Heart right ventricle (tissue), 16 donors: ENCODE measurements around the gene FLNB. TPM values are rescaled to one million over a fixed set of nuclear protein-coding genes. Genes with fewer than 3 reads are reported as not detected.

Source experiments
- ATAC-seq, 8 donors: fragments of 200-7000 bp; cut with Tn5 transposase; one replicate each; pipeline ENCODE4 v1.9.1; 2020; ENCODE audit warnings: mild to moderate bottlenecking in 8 of 8, moderate library complexity in 8 of 8, moderate number of reproducible peaks in 1 of 8
- DNase-seq, 2 donors: peaks; one replicate each; pipeline ENCODE4 v3.0.0-alpha.2; 2020
- H3K27ac ChIP-seq, 10 donors: fragments of 200-600 bp; sonication (generic) in 2 of 10; one replicate each; pipeline versions ENCODE4 v1.5.0 to v1.8.0; 2020 to 2022; ENCODE audit warnings: mild to moderate bottlenecking in 3 of 10
- H3K27me3 ChIP-seq, 7 donors: fragments of 200-600 bp; one replicate each; pipeline ENCODE4 v1.8.0; 2021 to 2022; ENCODE audit warnings: mild to moderate bottlenecking in 2 of 7
- H3K36me3 ChIP-seq, 9 donors: fragments of 200-600 bp; sonication (generic) in 1 of 9; one replicate each; pipeline versions ENCODE4 v1.5.0 to v1.8.0; 2020 to 2022; ENCODE audit warnings: mild to moderate bottlenecking in 2 of 9
- H3K4me1 ChIP-seq, 9 donors: fragments of 200-600 bp; sonication (generic) in 1 of 9; one replicate each; pipeline versions ENCODE4 v1.5.0 to v1.8.0; 2020 to 2022; ENCODE audit warnings: mild to moderate bottlenecking in 4 of 9
- H3K4me3 ChIP-seq, 10 donors: fragments of 200-600 bp; sonication (generic) in 2 of 10; one replicate each; pipeline versions ENCODE4 v1.5.0 to v1.8.0; 2020 to 2022; ENCODE audit warnings: mild to moderate bottlenecking in 7 of 10, moderate library complexity in 2 of 10
- H3K9me3 ChIP-seq, 11 donors: fragments of 200-600 bp in 10 of 11; sonication (generic) in 2 of 11; one replicate each; pipeline versions ENCODE4 v1.5.0 to v1.8.0; 2013 to 2022; ENCODE audit warnings: mild to moderate bottlenecking in 2 of 11, control low read depth in 1 of 11, moderate library complexity in 1 of 11
- WGBS, 2 donors: extraction: QIAGEN DNeasy Blood & Tissue Kit; methylation state at CpG; one replicate each; pipeline ENCODE4 v1.1.7; 2013; ENCODE audit warnings: inconsistent platforms in 1 of 2; 5-methylcytosine and 5-hydroxymethylcytosine counted together
- intact Hi-C, 10 donors: fragments of 100-400 bp; cut with DNase I; formaldehyde crosslinking; loops; one replicate each; pipeline versions ENCODE4 v1.11.1 to v1.14.2; 2022
- polyA plus RNA-seq, 2 donors: library from polyadenylated mRNA; stranded (reverse); fragments of 200-250 nt; gene quantifications; one replicate each; pipeline ENCODE4 v1.2.3, GENCODE V29; 2013
- total RNA-seq, 10 donors: library from RNA; stranded (reverse); fragmentation: NEBNext Ultra II Directional in 3 of 10; extraction: Animal tissue kit (Norgen Biotek cat#: 25700) in 3 of 10; gene quantifications; one replicate each; pipeline versions ENCODE4 v1.2.1 to v1.2.4, GENCODE V29; 2021 to 2023
- TF ChIP-seq, protein P1 (sequence below), 9 donors: fragments of 200-600 bp; sonication (generic) in 2 of 9; IDR thresholded peaks; one replicate each; pipeline versions ENCODE4 v1.5.0 to v1.8.0; 2021 to 2022; ENCODE audit warnings: antibody characterized with exemption in 9 of 9, mild to moderate bottlenecking in 5 of 9, moderate library complexity in 1 of 9
- donor health status: Arrhythmogenic right ventricular cardiomyopathy.
- donor health status: ischemic (EF 13 %, LVEDD 7.1; RV severe dilation, severe dysfunction).
- donor health status: healthy with polysubstance abuse.
- donor health status: DM: no; HTN: yes; CAD: no.
- donor health status: DM: no; HTN: no; CAD: no.
- donor health status: ischemic (EF 25% LVEDD 6.9; RV normal size, moderate dysfunction).
- donor health status: ischemic (EF 25% LVEDD 5.7; RV mildly dilated, moderate dysfunction).
- donor health status: healthy.
- donor health status: DM: yes; HTN: yes; CAD: no.
- donor health status: Ischemic cardiomyopathy.
- donor health status: ischemic (EF 35%, LVEDD 5.7; RV mildly dilated, moderate dysfunction).
- donor health status: nonischemic (EF 11% LVEDD 7.7; RV severe dilation, severe dysfunction).
- donor health status: DM: yes; HTN: yes; CAD: no.
- donor health status: PGD.
- donor health status: ischemic (EF 29% LVEDD 5.4; RV normal size, mild dysfunction).
- donor health status: nonischemic (EF 23%, LVEDD 6.1; RV moderate dilation, normal function).

FLNB gene
- total and polyA plus RNA-seq, 12 donors: 27.4 to 65.3 (median 38.6) TPM

DNA sequence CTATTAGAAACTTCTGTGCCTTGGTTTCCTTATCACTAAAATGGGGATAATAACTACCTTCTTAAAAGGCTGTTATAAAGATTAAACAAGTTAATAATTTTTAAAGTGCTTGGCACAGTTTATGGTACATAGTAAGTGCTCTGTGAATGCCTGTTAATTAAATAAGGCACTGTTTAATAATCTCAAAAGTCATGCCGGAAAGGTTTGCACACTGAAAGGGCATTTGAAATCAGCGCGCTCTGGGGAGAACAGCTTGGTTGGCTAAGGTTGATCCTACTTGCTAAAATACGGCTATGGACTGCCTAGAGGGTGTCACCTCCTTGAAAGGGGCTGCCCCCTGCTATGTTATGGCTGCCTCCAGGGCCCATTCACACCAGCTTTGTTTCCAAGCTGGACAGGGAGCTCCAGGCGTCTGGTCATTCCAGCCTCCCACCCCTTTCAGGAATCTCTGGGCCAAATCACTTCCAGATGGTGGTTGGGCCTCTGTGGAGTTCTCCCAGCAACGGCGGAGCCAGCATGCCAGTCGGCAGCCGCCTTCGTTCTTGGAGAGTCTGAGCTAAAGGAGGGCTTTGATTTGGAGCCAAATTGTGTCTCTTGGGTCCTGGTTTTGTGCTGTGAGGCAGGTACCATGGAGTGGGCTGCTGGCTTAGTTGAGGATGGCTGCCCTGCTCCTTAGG is 5.9 kb downstream of the FLNB start:
- no peak overlapping the region for H3K4me3 ChIP-seq

GRCh38 chr3:58015520-58015915 is 7.3 kb downstream of the FLNB start:
- intact Hi-C loops: no loop called here
- no peaks in the 10 kb centered on the region for H3K9me3 ChIP-seq
- TF ChIP-seq, protein P1, sequence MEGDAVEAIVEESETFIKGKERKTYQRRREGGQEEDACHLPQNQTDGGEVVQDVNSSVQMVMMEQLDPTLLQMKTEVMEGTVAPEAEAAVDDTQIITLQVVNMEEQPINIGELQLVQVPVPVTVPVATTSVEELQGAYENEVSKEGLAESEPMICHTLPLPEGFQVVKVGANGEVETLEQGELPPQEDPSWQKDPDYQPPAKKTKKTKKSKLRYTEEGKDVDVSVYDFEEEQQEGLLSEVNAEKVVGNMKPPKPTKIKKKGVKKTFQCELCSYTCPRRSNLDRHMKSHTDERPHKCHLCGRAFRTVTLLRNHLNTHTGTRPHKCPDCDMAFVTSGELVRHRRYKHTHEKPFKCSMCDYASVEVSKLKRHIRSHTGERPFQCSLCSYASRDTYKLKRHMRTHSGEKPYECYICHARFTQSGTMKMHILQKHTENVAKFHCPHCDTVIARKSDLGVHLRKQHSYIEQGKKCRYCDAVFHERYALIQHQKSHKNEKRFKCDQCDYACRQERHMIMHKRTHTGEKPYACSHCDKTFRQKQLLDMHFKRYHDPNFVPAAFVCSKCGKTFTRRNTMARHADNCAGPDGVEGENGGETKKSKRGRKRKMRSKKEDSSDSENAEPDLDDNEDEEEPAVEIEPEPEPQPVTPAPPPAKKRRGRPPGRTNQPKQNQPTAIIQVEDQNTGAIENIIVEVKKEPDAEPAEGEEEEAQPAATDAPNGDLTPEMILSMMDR (IDR thresholded peaks at IDR 0.05): no peak
- no peaks in the 10 kb centered on the region for H3K27me3 ChIP-seq
- ATAC-seq: no peak
- peaks cover 2 to 97% (median 53%) of the 10 kb centered on the region in 9 donors for H3K4me1 ChIP-seq
- no peak overlapping the region for H3K27ac ChIP-seq
- no peak overlapping the region for H3K4me3 ChIP-seq
- no peak for DNase-seq
- H3K36me3 ChIP-seq: no peaks in the 10 kb centered on the region
- WGBS, 2 donors: 90 to 98% methylated on average over 3 of the region's 3 CpGs

More for the DNA sequence above, 5.9 kb downstream of the FLNB start:
- intact Hi-C loops: loop anchor here in 4 of 10 donors (5.0 kb wide), 3 partner anchors 33 to 153 kb away; no protein-coding TSS in a partner anchor
- Histone ChIP-seq H3K4me1 (peaks cover 2 to 96% (median 54%) of the 10 kb centered on the region in 9 donors), H3K9me3 (no peaks in the 10 kb centered on the region), H3K27ac (peak overlapping the region in 3 of 10 donors; percentile 11 to 63 (median 57)), H3K27me3 (no peaks in the 10 kb centered on the region), H3K36me3 (no peaks in the 10 kb centered on the region)
- TF ChIP-seq, protein P1 (IDR thresholded peaks at IDR 0.05): no peak
- 66 to 69% methylated on average over 10 of the region's 10 CpGs for WGBS, 2 donors
- ATAC-seq (peak; percentile 20 to 75 (median 34)), DNase-seq (peak; percentile 31)

DNA sequence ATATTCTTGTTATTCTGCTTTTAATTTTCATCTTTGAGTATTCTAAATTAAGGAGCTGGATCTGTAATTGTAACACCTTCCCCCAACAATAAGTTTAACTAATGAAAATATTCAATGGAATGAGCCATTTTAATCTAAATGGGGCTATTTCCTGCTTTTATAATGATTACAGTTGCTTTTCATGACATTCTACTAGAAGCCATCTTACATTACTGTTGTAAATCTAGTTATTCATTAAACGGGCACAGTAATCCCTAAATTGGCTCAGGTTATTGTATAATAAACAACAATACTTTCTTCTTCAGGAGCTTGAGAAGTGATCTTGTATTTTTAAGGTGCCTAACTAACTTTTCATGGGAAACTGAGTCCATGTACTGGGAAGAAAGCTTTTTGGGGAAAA is 8.5 kb downstream of the FLNB start:
- DNase-seq (no peak), ATAC-seq (no peak)
- Histone ChIP-seq H3K4me3 (no peak overlapping the region), H3K9me3 (no peaks in the 10 kb centered on the region), H3K27ac (no peak overlapping the region), H3K27me3 (no peaks in the 10 kb centered on the region), H3K36me3 (no peaks in the 10 kb centered on the region), H3K4me1 (peaks cover 6 to 97% (median 48%) of the 10 kb centered on the region in 9 donors)
- 85 to 88% methylated on average over 1 of the region's 1 CpG for WGBS, 2 donors
- intact Hi-C loops: no loop called here
- TF ChIP-seq, protein P1 (IDR thresholded peaks at IDR 0.05): no peak

DNA sequence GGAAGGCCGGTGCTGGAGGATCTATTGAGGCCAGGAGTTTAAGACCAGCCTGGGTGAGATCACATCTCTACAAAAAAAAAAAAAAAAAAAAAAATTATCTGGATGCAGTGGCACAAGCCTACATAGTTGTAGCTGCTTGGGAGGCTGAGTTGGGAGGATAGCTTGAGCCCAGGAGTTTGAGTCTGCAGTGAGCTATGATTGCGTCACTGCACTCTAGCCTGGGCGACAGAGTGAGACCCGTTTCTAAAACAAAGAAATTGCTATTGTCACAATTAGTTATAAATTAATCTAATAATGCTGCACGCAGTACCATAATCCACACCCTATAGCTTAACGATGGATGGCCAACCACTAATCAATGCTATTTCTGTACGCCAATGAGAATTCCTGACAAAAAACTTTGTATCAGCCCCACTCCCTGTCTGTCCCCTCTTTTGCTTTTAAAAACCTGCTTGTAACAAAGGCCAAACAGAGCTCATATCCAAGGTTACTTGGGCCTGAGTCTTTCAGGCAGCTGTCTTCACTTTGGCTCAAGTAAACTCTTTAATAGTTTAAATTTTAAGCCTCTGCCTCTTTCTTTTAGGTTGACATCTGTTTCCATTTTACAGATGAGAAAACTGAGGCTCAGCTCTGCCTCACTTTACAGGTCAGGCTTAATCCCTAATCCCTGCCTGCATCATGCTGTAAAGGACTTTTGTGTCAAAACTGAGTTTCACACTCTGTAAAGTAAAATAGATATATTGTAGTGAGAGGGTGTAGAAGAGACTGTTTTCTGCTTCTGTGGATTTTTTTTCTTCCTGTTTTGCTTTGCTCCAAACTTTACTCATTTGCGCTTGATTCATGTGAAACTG is 10.9 kb downstream of the FLNB start:
- Histone ChIP-seq H3K27me3 (no peaks in the 10 kb centered on the region), H3K4me1 (peaks cover 4 to 88% (median 45%) of the 10 kb centered on the region in 9 donors), H3K9me3 (no peaks in the 10 kb centered on the region), H3K36me3 (no peaks in the 10 kb centered on the region), H3K4me3 (no peak overlapping the region), H3K27ac (peak overlapping the region in 6 of 10 donors; percentile 26 to 80 (median 69))
- DNase-seq (no peak), ATAC-seq (no peak)
- 93 to 94% methylated on average over 8 of the region's 8 CpGs for WGBS, 2 donors
- intact Hi-C loops: no loop called here
- TF ChIP-seq, protein P1 (IDR thresholded peaks at IDR 0.05): no peak
